ENCODE measurements around the gene SMAD7.
A peak's percentile ranks its signal among the peaks of the same experiment; 100 is the strongest.

SMAD7 gene

GRCh38 chr18:48938827-48939204 is 11.9 kb downstream of the SMAD7 start:
- no peak for DNase-seq
- peaks cover 26% of the 10 kb centered on the region for H3K36me3 Mint-ChIP-seq (ENCODE audit: low read depth)
- H3K9me3 Mint-ChIP-seq, result no peaks in the 10 kb centered on the region
- peak overlapping the region; percentile 19 for H3K27ac Mint-ChIP-seq
- peak overlapping the region; percentile 60 for H3K4me3 Mint-ChIP-seq
- peaks cover 6% of the 10 kb centered on the region for H3K27me3 Mint-ChIP-seq (ENCODE audit: low read depth, poor library complexity)
- TF ChIP-seq CTCF (IDR thresholded peaks at IDR 0.05), result no peak
- H3K4me1 Mint-ChIP-seq, result peaks cover 100% of the 10 kb centered on the region

- Mint-ChIP-seq H3K36me3 (ENCODE audit: low read depth) (peaks cover 21% of the 10 kb centered on the region), H3K27ac (no peak overlapping the region), H3K9me3 (no peaks in the 10 kb centered on the region), H3K4me1 (peaks cover 98% of the 10 kb centered on the region), H3K27me3 (ENCODE audit: low read depth, poor library complexity) (peaks cover 6% of the 10 kb centered on the region), H3K4me3 (no peak overlapping the region)
- no peak for DNase-seq
- TF ChIP-seq CTCF (IDR thresholded peaks at IDR 0.05), result no peak
Observed at GRCh38 chr18:48937869-48938750, 12.7 kb downstream of the SMAD7 start.

GRCh38 chr18:48935433-48935774 is 15.4 kb downstream of the SMAD7 start:
- Mint-ChIP-seq H3K27ac (no peak overlapping the region), H3K27me3 (ENCODE audit: low read depth, poor library complexity) (peaks cover 6% of the 10 kb centered on the region)

GRCh38 chr18:48934723-48935432 is 15.9 kb downstream of the SMAD7 start:
- peak overlapping the region; percentile 12 for H3K4me3 Mint-ChIP-seq
- H3K4me1 Mint-ChIP-seq, result peaks cover 98% of the 10 kb centered on the region
- H3K27ac Mint-ChIP-seq, result no peak overlapping the region
- no peaks in the 10 kb centered on the region for H3K9me3 Mint-ChIP-seq
- peaks cover 20% of the 10 kb centered on the region for H3K36me3 Mint-ChIP-seq (ENCODE audit: low read depth)
- H3K27me3 Mint-ChIP-seq (ENCODE audit: low read depth, poor library complexity), result peaks cover 6% of the 10 kb centered on the region
- TF ChIP-seq CTCF (IDR thresholded peaks at IDR 0.05), result no peak
- DNase-seq, result no peak

More at GRCh38 chr18:48935433-48935774, 15.4 kb downstream of the SMAD7 start:
- Mint-ChIP-seq H3K4me3 (no peak overlapping the region), H3K36me3 (ENCODE audit: low read depth) (peaks cover 20% of the 10 kb centered on the region), H3K4me1 (peaks cover 98% of the 10 kb centered on the region), H3K9me3 (no peaks in the 10 kb centered on the region)
- DNase-seq, result no peak
- no peak for TF ChIP-seq CTCF (IDR thresholded peaks at IDR 0.05)

GRCh38 chr18:48934415-48934722 is 16.4 kb downstream of the SMAD7 start:
- DNase-seq, result no peak
- Mint-ChIP-seq H3K9me3 (no peaks in the 10 kb centered on the region), H3K27me3 (ENCODE audit: low read depth, poor library complexity) (peaks cover 6% of the 10 kb centered on the region), H3K27ac (no peak overlapping the region), H3K36me3 (ENCODE audit: low read depth) (peaks cover 20% of the 10 kb centered on the region), H3K4me3 (no peak overlapping the region), H3K4me1 (peaks cover 98% of the 10 kb centered on the region)
- no peak for TF ChIP-seq CTCF (IDR thresholded peaks at IDR 0.05)
